HG03460 (cell line): ENCODE data around the gene TRIM7.
"Not testable (repeated sequence)": the region's sequence is repeated elsewhere in the genome, so short reads cannot be mapped to it uniquely, and the experiment has no call there.

Experiments used
- ATAC-seq: cut with Tn5 transposase; IDR thresholded peaks from one replicate; pipeline ENCODE4 v1.9.1; 2021; ENCODE audit not compliant: unreplicated experiment

Gene TRIM7

GRCh38 chr5:181173420-181174342 lies 31.3 kb downstream of the TRIM7 start:
- ATAC-seq, result peak; percentile 45

- peak; percentile 54 for ATAC-seq
Measured at GRCh38 chr5:181173027-181173419, 32.0 kb downstream of the TRIM7 start.

DNA sequence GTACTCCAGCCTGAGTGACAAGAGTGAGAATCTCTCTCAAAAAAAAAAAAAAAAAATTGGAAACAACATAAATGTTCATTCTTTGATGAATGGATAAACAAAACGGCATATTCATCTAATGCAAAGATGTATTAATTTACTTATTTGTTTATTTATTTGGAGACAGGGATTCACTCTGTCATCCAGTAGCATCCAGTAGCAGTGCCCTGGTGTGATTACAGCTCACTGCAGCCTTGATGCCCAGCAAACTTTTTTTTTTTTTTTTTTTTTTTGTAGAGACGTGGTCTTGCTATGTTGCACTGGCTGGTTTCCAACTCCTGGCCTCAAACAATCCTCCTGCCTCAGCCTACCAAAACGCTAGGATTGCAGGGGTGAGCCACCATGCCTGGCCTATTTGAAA lies 33.2 kb downstream of the TRIM7 start:
- ATAC-seq, result no peak

GRCh38 chr5:181170996-181171395 lies 34.0 kb downstream of the TRIM7 start:
- ATAC-seq, result no peak

DNA sequence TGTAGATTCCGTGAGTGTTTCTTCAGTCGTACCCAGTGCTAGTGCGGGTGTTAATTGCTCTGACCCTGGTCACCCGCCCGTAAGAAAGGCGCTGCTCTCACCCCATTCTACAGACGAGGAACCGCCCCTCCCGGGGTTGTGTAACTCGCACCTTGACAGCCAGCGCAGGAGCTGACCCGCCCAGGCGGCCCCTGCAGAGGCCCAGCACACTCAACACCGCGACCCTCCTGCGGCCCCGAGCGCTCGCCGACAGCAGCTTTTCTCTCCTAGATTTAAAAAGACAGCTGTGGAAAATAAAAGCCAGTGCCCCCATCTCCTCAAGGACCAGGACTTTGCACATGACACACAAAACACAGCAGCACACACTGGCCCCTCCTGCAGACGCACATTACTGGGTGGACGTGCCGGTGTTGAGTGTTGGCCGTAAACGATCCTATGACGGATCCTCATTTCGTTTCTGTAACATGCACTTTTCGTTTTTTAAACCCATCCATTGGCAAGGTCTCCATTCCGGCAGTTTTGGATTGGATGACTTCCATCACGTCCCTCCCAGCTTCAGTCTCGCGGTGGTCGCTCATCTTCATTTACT lies 34.7 kb downstream of the TRIM7 start:
- ATAC-seq, result no peak

- ATAC-seq, result not testable (repeated sequence)
Measured at GRCh38 chr5:181169459-181170236, 35.3 kb downstream of the TRIM7 start.

DNA sequence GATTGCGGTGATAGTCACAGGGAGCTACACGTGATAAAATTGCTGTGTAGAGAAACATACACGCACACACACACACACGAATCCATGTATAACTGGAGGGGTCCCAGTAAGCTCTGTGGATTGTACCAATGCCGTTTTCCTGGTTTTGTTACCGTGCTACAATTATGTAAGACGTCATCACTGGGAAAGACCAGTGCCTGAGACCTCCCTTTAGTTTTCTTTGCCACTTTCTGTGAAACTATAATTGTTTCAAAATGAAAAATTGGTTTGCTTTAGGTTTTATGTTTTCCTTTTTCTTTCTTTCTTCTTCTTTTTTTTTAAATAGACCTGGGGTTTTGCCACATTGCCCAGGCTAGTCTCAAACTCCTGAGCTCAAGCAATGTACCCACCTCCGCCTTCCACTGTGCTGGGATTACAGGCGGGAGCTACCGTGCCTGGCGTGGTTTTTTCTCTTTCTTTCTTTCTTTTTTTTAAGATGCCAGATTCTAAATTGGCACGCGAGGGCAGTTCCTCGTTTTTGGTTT lies 36.3 kb downstream of the TRIM7 start:
- ATAC-seq, result no peak

- ATAC-seq, result no peak
Measured at GRCh38 chr5:181167814-181168488, 37.0 kb downstream of the TRIM7 start.

- ATAC-seq, result no peak
Measured at GRCh38 chr5:181166812-181167733, 37.9 kb downstream of the TRIM7 start.

GRCh38 chr5:181164076-181164952 lies 40.7 kb downstream of the TRIM7 start:
- no peak for ATAC-seq

- ATAC-seq, result no peak
Measured at GRCh38 chr5:181163487-181164075, 41.4 kb downstream of the TRIM7 start.

- no peak for ATAC-seq
Measured at GRCh38 chr5:181161534-181162175, 43.3 kb downstream of the TRIM7 start.

- not testable (repeated sequence) for ATAC-seq
Measured at GRCh38 chr5:181160755-181161533, 44.1 kb downstream of the TRIM7 start.

DNA sequence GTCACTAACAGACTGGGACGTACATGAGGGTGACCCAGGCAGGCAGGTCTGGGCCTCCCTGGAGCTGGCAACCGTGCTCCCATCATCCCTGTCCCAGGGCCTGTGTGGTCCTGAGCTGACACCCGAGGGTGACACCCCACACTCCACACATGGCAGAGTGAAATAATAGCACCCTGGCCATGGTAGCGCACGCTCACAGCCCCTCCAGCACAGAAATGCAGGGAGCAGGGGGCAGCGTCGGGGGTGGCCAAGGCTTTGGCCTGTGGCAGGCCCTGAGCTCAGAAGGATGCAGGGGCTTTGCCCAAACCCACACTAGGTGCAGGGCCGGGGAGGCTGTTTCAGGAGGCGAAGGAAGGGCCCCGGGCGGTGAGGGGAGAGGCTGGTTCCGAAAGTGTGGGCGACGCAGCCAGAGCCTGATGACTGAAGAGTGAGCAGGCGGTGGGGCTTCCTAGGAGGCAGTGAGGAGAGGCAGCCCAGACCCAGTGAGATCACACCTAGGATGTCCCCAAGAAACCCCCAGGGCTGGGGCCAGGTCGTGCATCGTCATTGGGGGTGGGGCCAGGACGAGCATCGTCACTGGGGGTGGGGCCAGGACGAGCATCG lies 44.7 kb downstream of the TRIM7 start:
- ATAC-seq, result peak; percentile 43

DNA sequence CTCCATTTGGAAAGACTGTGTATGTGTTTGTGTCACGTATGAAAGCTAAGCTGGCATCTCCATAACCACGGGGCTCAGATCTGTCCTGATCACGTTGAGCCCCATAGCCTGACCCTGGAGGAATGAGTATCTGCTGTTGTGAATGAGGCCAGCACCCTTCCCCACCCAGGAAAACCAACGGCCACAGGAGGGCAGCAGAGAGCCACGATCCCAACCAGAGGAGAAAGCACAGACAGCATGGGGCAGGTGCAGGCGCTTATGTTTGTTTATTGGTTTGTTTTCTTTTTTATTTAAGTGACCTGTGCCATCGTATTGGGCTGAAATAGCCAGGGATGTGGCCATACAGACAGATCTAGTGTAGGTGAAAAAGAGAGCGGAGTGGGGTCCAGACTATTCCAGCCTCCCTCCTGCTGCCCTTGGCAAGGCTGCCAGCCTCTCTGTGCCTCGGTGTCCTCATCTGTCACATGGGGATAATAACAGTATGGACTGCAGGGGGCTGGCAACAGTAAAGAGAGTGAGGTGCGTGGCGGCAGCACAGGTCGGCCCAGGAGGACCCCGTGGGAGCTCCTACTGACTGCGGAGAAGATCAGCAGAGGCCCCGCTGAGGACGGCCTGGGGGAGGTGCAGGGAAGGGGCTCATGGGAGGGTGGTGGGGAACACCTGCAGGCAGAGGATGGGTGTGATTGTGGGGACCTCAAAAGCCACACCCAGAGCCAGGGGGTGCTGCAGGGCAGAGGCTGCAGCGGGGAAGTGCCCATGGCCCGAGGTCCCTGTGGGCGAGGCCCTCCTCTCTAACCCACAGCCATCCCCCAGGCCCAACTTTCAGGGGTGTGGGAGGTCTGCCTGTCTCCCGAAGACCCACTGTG lies 45.5 kb downstream of the TRIM7 start:
- ATAC-seq, result peak; percentile 73

DNA sequence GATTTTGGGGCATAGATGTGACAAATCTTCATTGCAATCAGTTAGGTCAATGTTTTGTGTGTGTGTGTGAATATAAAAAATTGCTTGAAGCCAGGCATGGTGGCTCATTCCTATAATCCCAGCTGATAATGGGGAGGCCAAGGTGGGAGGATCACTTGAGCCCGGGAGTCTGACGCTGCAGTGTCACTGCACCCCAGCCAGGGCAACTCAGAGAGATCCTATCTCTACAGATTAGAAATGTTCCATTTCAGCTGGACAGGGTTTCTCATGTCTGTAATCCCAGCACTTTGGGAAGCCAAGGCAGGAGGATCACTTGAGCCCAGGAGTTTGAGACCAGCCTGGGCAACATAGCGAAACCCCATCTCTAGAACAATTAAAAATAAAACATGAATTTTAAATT lies 46.1 kb downstream of the TRIM7 start:
- no peak for ATAC-seq
